Stimulated activated CD8-positive, alpha-beta memory T cell treated with anti-CD3 and anti-CD28 coated beads, Interleukin-12 subunit alpha, Interleukin-12 subunit beta, amount 100 ng/mL, for 24 hours (primary cell): ENCODE measurements around the gene NUDT3.
"Not testable (repeated sequence)": the region's sequence is repeated elsewhere in the genome, so short reads cannot be mapped to it uniquely, and the experiment has no call there.

Source experiments
- DNase-seq: peaks from one replicate; pipeline ENCODE4 v3.0.0-alpha.2; 2020; ENCODE audit errors: extremely low read depth

The NUDT3 gene

GRCh38 chr6:34393191-34393965, 909 bp upstream of the NUDT3 start:
- DNase-seq, result no peak

GRCh38 chr6:34391786-34392496, 528 bp downstream of the NUDT3 start:
- peak; percentile 5 for DNase-seq

GRCh38 chr6:34391473-34391785, 1.0 kb downstream of the NUDT3 start:
- DNase-seq, result no peak

GRCh38 chr6:34390531-34391472, 1.7 kb downstream of the NUDT3 start:
- DNase-seq, result no peak

- DNase-seq, result no peak
Observed at GRCh38 chr6:34389034-34389433, 3.4 kb downstream of the NUDT3 start.

GRCh38 chr6:34388421-34388820, 4.0 kb downstream of the NUDT3 start:
- DNase-seq, result no peak

- DNase-seq, result no peak
Observed at GRCh38 chr6:34386316-34387137, 5.9 kb downstream of the NUDT3 start.

- no peak for DNase-seq
Observed at GRCh38 chr6:34385793-34386195, 6.7 kb downstream of the NUDT3 start.

GRCh38 chr6:34384321-34385153, 7.9 kb downstream of the NUDT3 start:
- DNase-seq, result no peak

GRCh38 chr6:34383656-34384320, 8.7 kb downstream of the NUDT3 start:
- no peak for DNase-seq

GRCh38 chr6:34383161-34383631, 9.3 kb downstream of the NUDT3 start:
- DNase-seq, result no peak

GRCh38 chr6:34381081-34381480, 11.4 kb downstream of the NUDT3 start:
- no peak for DNase-seq

GRCh38 chr6:34378470-34378869, 14.0 kb downstream of the NUDT3 start:
- no peak for DNase-seq

GRCh38 chr6:34377984-34378383, 14.5 kb downstream of the NUDT3 start:
- no peak for DNase-seq

GRCh38 chr6:34377571-34377970, 14.9 kb downstream of the NUDT3 start:
- not testable (repeated sequence) for DNase-seq

GRCh38 chr6:34375833-34376232, 16.6 kb downstream of the NUDT3 start:
- no peak for DNase-seq

- DNase-seq, result no peak
Observed at GRCh38 chr6:34374508-34374907, 18.0 kb downstream of the NUDT3 start.

GRCh38 chr6:34374069-34374468, 18.4 kb downstream of the NUDT3 start:
- no peak for DNase-seq

GRCh38 chr6:34373511-34373910, 19.0 kb downstream of the NUDT3 start:
- DNase-seq, result no peak

GRCh38 chr6:34371865-34372264, 20.6 kb downstream of the NUDT3 start:
- not testable (repeated sequence) for DNase-seq
